Measurements from ENCODE around the gene APOL6. TPM values are rescaled to one million over a fixed set of nuclear protein-coding genes. Genes with fewer than 3 reads are reported as not detected.
A peak's percentile ranks its signal among the peaks of the same experiment; 100 is the strongest.

The APOL6 gene
- total and polyA plus RNA-seq, 2 donors from 2014 or later, result 5.5 to 30.2 TPM

- Histone ChIP-seq H3K27me3 (ENCODE audit: control insufficient read depth, insufficient read depth, low read length) (no peaks in the 10 kb centered on the region), H3K36me3 (ENCODE audit: control insufficient read depth in 2 of 3, insufficient read depth in 3 of 3, low read length in 3 of 3) (no peaks in the 10 kb centered on the region), H3K4me3 (ENCODE audit: low read length in 3 of 3) (no peak overlapping the region), H3K4me1 (ENCODE audit: control insufficient read depth in 2 of 3, insufficient read depth in 2 of 3, low read depth in 1 of 3, low read length in 3 of 3) (peaks cover 0 to 14% (median 9%) of the 10 kb centered on the region in 3 donors), H3K9me3 (ENCODE audit: control insufficient read depth in 2 of 3, insufficient read depth in 1 of 3, low read length in 3 of 3) (no peaks in the 10 kb centered on the region), H3K9ac (ENCODE audit: low read length in 3 of 3) (no peak overlapping the region), H3K27ac (ENCODE audit: low read depth in 2 of 2, low read length in 2 of 2) (no peak overlapping the region)
- intact Hi-C loops (cut with DNase I), result no loop called here
- TF ChIP-seq, protein P1, sequence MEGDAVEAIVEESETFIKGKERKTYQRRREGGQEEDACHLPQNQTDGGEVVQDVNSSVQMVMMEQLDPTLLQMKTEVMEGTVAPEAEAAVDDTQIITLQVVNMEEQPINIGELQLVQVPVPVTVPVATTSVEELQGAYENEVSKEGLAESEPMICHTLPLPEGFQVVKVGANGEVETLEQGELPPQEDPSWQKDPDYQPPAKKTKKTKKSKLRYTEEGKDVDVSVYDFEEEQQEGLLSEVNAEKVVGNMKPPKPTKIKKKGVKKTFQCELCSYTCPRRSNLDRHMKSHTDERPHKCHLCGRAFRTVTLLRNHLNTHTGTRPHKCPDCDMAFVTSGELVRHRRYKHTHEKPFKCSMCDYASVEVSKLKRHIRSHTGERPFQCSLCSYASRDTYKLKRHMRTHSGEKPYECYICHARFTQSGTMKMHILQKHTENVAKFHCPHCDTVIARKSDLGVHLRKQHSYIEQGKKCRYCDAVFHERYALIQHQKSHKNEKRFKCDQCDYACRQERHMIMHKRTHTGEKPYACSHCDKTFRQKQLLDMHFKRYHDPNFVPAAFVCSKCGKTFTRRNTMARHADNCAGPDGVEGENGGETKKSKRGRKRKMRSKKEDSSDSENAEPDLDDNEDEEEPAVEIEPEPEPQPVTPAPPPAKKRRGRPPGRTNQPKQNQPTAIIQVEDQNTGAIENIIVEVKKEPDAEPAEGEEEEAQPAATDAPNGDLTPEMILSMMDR (IDR thresholded peaks at IDR 0.05; ENCODE audit: borderline replicate concordance, extremely low read depth, insufficient read depth), result no peak
- FAIRE-seq, result no peak
- DNase-seq, result no peak
Observed at GRCh38 chr22:35641494-35642120, 6.6 kb upstream of the APOL6 start.

DNA sequence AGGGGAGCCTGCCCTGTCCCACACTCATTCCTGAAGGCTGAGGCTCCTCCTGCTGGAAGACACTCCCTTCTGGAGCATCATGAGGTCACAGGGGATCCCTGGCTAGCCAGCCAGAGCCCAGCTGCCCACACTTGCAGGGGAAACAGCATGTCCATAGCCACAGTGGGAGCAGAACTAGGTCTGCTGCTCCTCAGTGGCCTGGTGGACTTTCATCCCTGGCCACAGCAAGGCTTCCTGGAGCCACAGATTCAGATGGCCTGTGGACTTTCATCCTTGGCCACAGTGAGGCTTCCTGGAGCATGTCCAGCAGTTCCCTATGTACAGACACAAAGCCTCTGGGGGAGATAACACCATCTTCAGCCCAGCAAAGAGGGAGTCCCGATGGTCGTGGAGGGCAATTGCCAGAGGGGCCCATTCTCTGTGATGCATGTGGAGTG lies 5.9 kb upstream of the APOL6 start:
- Histone ChIP-seq H3K4me1 (ENCODE audit: control insufficient read depth in 2 of 3, insufficient read depth in 2 of 3, low read depth in 1 of 3, low read length in 3 of 3) (peaks cover 0 to 21% (median 15%) of the 10 kb centered on the region in 3 donors), H3K27ac (ENCODE audit: low read depth in 2 of 2, low read length in 2 of 2) (peak overlapping the region in 1 of 2 donors; percentile 14), H3K9me3 (ENCODE audit: control insufficient read depth in 2 of 3, insufficient read depth in 1 of 3, low read length in 3 of 3) (no peaks in the 10 kb centered on the region), H3K4me3 (ENCODE audit: low read length in 3 of 3) (no peak overlapping the region), H3K9ac (ENCODE audit: low read length in 3 of 3) (no peak overlapping the region), H3K27me3 (ENCODE audit: control insufficient read depth, insufficient read depth, low read length) (no peaks in the 10 kb centered on the region), H3K36me3 (ENCODE audit: control insufficient read depth in 2 of 3, insufficient read depth in 3 of 3, low read length in 3 of 3) (no peaks in the 10 kb centered on the region)
- TF ChIP-seq, protein P1 (IDR thresholded peaks at IDR 0.05; ENCODE audit: borderline replicate concordance, extremely low read depth, insufficient read depth), result no peak
- intact Hi-C loops (cut with DNase I), result no loop called here
- DNase-seq (no peak), FAIRE-seq (no peak)

GRCh38 chr22:35643991-35644390 lies 4.3 kb upstream of the APOL6 start:
- Histone ChIP-seq H3K36me3 (ENCODE audit: control insufficient read depth in 2 of 3, insufficient read depth in 3 of 3, low read length in 3 of 3) (no peaks in the 10 kb centered on the region), H3K4me3 (ENCODE audit: low read length in 3 of 3) (no peak overlapping the region), H3K27me3 (ENCODE audit: control insufficient read depth, insufficient read depth, low read length) (no peaks in the 10 kb centered on the region), H3K27ac (ENCODE audit: low read depth in 2 of 2, low read length in 2 of 2) (no peak overlapping the region), H3K9ac (ENCODE audit: low read length in 3 of 3) (no peak overlapping the region), H3K4me1 (ENCODE audit: control insufficient read depth in 2 of 3, insufficient read depth in 2 of 3, low read depth in 1 of 3, low read length in 3 of 3) (peaks cover 0 to 18% (median 6%) of the 10 kb centered on the region in 3 donors), H3K9me3 (ENCODE audit: control insufficient read depth in 2 of 3, insufficient read depth in 1 of 3, low read length in 3 of 3) (no peaks in the 10 kb centered on the region)
- FAIRE-seq, result no peak
- intact Hi-C loops (cut with DNase I), result no loop called here
- TF ChIP-seq, protein P1 (IDR thresholded peaks at IDR 0.05; ENCODE audit: borderline replicate concordance, extremely low read depth, insufficient read depth), result no peak
- no peak for DNase-seq

Measured in kidney (tissue), 14 donors.